AG09319 (cell line): Measurements from ENCODE around the gene EFNA1.

Experiments used
- DNase-seq: peaks from one replicate; pipeline ENCODE4 v3.0.0-alpha.2; 2010; ENCODE audit warnings: low read depth; ENCODE audit errors: extremely low read depth
- CTCF ChIP-seq: IDR thresholded peaks from 2 replicates; pipeline ENCODE4 v1.5.1; 2011; ENCODE audit warnings: low read depth, mild to moderate bottlenecking, inconsistent platforms, low read length, moderate library complexity

EFNA1 gene

GRCh38 chr1:155171836-155172731 is 44.4 kb downstream of the EFNA1 start:
- DNase-seq = no peak
- TF ChIP-seq CTCF = no peak

GRCh38 chr1:155172732-155173477 is 45.2 kb downstream of the EFNA1 start, which contains the start of gene KRTCAP2:
KRTCAP2 (minus strand) TSS chr1:155173304; CDS start chr1:155173224, 80 bp downstream.
- peak; percentile 96 for TF ChIP-seq CTCF
- peak; percentile 93 for DNase-seq

GRCh38 chr1:155173478-155174323 is 46.0 kb downstream of the EFNA1 start, which contains the start of gene TRIM46:
TRIM46 (plus strand) TSS chr1:155173849; CDS start chr1:155173967, 118 bp downstream.
- no peak for DNase-seq
- TF ChIP-seq CTCF = no peak

GRCh38 chr1:155174324-155175280 is 46.9 kb downstream of the EFNA1 start:
- DNase-seq = no peak
- TF ChIP-seq CTCF = no peak

- DNase-seq = no peak
- TF ChIP-seq CTCF = no peak
Measured at GRCh38 chr1:155175281-155175926, 47.7 kb downstream of the EFNA1 start.

GRCh38 chr1:155175927-155176371 is 48.3 kb downstream of the EFNA1 start:
- DNase-seq = no peak
- no peak for TF ChIP-seq CTCF
